Kidney epithelial cell (primary cell): ENCODE data around the gene PERM1. TPM values are rescaled to one million over a fixed set of nuclear protein-coding genes. Genes with fewer than 3 reads are reported as not detected.
A peak's percentile ranks its signal among the peaks of the same experiment; 100 is the strongest.

ENCODE experiments used
- DNase-seq: peaks from one replicate; pipeline ENCODE4 v3.0.0-alpha.2; 2010; ENCODE audit warnings: low read depth
- H3K27me3 ChIP-seq: 2 replicates; pipeline ENCODE4 v1.6.0; 2011; ENCODE audit warnings: low read length; ENCODE audit not compliant: control insufficient read depth, insufficient read depth
- H3K36me3 ChIP-seq: 2 replicates; pipeline ENCODE4 v1.5.1; 2011; ENCODE audit warnings: low read length; ENCODE audit not compliant: control insufficient read depth, insufficient read depth
- H3K4me3 ChIP-seq: 2 replicates; pipeline ENCODE4 v1.5.1; 2011; ENCODE audit warnings: low read depth, mild to moderate bottlenecking, control low read depth, low read length
- total RNA-seq: library from RNA; depleted of rRNA; stranded (reverse); fragments of >200 nt; gene quantifications from 2 replicates; pipeline ENCODE4 v1.2.3, GENCODE V29; 2015
- TF ChIP-seq, protein P1 (sequence below): IDR thresholded peaks from 2 replicates; pipeline ENCODE4 v1.5.1; 2011; ENCODE audit warnings: mild to moderate bottlenecking, moderate library complexity, low read length, control low read depth, inconsistent platforms; ENCODE audit not compliant: insufficient read depth, poor library complexity, severe bottlenecking

PERM1 gene
- total RNA-seq, 1 donor from 2014 or later = not detected

DNA sequence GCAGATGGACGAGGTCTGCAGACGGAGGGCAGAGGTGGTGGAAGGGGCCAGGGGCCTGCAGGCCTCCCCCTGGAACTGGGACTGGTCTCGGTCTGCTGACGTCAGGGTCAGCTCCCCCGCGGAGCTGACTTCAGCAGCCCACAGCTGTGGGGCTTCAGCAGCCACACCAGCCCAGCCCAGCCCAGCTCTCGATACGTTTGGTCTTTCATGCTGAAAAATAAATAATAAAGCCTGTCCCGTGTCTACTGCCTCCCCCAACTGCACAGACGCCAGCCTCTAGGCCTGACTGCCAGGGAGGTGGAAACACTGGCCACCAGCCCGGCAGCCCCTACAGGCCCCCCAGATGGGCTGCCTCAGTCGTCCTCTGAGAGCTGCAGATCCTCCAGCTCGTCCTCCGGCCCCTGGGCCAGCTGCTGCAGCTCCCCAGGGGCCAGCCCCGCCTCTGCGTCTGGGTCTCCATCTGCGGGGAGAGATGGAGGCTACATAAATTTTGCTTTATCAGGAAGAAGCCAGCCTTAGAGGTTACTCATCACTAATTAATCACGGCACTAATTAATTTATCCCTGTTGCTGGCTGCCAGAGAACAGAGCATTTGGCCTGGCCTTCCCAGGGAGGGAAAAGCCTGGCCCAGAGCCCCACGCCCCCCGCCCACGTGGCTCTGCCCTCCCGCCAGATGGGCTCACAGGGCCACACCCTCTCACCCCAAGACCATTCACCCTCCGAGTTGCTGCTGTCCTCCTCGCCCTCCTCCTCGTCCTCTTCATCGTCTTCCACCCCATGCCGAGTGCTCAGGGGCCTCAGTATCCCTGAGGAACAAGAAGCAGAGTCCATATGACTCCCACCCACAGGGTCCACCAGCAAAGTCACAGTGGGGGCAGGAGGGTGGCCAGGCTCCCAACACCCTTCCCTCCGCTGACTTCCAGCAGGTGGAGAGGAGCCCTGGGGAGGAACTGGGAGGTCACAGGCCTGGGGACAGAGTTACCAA lies 37.3 kb downstream of the PERM1 start:
- H3K36me3 ChIP-seq = no peaks in the 10 kb centered on the region
- H3K4me3 ChIP-seq = no peak overlapping the region
- DNase-seq = no peak
- H3K27me3 ChIP-seq = peaks cover 7% of the 10 kb centered on the region
- TF ChIP-seq, protein P1, sequence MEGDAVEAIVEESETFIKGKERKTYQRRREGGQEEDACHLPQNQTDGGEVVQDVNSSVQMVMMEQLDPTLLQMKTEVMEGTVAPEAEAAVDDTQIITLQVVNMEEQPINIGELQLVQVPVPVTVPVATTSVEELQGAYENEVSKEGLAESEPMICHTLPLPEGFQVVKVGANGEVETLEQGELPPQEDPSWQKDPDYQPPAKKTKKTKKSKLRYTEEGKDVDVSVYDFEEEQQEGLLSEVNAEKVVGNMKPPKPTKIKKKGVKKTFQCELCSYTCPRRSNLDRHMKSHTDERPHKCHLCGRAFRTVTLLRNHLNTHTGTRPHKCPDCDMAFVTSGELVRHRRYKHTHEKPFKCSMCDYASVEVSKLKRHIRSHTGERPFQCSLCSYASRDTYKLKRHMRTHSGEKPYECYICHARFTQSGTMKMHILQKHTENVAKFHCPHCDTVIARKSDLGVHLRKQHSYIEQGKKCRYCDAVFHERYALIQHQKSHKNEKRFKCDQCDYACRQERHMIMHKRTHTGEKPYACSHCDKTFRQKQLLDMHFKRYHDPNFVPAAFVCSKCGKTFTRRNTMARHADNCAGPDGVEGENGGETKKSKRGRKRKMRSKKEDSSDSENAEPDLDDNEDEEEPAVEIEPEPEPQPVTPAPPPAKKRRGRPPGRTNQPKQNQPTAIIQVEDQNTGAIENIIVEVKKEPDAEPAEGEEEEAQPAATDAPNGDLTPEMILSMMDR = no peak

DNA sequence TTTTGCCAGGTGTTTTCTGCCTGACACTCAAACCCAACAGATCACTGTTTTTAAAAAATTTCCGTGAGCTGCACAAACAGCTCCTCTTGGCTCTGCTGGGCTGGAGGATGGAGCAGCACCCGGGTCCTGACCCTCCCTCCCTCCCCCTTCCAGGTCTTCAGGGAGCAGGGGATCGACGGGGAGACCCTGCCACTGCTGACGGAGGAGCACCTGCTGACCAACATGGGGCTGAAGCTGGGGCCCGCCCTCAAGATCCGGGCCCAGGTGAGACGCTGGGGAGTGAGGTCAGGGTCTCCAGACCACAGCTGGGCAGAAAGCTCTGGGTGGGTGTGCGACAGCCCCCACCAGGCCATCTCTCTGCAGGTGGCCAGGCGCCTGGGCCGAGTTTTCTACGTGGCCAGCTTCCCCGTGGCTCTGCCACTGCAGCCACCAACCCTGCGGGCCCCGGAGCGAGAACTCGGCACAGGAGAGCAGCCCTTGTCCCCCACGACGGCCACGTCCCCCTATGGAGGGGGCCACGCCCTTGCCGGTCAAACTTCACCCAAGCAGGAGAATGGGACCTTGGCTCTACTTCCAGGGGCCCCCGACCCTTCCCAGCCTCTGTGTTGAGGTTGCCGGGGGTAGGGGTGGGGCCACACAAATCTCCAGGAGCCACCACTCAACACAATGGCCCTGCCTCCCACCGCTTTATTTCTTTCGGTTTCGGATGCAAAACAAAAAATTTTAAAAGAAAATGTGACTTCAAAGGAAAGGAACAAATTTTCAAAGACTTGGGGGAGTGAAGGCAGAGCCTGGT lies 38.1 kb downstream of the PERM1 start:
- Histone ChIP-seq H3K36me3 (no peaks in the 10 kb centered on the region), H3K4me3 (no peak overlapping the region), H3K27me3 (peaks cover 15% of the 10 kb centered on the region)
- DNase-seq = no peak
- TF ChIP-seq, protein P1 = no peak

DNA sequence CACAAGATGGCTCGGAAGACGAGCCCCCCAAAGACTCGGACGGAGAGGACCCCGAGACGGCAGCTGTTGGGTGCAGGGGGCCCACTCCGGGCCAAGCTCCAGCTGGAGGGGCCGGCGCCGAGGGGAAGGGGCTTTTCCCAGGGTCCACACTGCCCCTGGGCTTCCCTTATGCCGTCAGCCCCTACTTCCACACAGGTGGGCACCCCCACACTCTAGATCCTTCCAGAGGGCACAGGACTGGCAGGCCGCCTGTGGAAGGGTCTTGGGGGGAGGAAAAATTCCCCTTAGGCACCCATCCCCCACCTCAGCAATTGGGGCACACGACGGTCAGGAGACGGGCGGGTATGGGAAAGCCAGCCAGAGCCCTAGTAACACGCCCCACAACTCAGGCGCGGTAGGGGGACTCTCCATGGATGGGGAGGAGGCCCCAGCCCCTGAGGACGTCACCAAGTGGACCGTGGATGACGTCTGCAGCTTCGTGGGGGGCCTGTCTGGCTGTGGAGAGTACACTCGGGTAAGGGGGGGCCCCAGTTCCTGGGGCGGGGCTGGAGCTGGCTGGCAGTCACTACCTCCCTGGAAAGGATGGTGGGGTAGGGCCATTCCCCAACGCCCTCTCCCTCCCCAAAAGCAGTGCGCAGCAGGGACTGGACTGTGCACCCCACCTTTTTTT lies 38.9 kb downstream of the PERM1 start:
- no peak for DNase-seq
- Histone ChIP-seq H3K27me3 (peaks cover 18% of the 10 kb centered on the region), H3K4me3 (peak overlapping the region; percentile 36), H3K36me3 (no peaks in the 10 kb centered on the region)
- TF ChIP-seq, protein P1 = no peak

DNA sequence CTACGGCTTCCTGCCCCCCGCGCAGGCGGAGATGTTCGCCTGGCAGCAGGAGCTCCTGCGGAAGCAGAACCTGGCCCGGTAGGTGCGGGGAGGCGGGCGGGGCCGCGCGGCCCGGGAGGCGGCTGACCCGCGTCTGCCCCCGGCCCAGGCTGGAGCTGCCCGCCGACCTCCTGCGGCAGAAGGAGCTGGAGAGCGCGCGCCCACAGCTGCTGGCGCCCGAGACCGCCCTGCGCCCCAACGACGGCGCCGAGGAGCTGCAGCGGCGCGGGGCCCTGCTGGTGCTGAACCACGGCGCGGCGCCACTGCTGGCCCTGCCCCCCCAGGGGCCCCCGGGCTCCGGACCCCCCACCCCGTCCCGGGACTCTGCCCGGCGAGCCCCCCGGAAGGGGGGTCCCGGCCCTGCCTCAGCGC lies 39.5 kb downstream of the PERM1 start:
- H3K27me3 ChIP-seq = peaks cover 23% of the 10 kb centered on the region
- DNase-seq = no peak
- H3K36me3 ChIP-seq = no peaks in the 10 kb centered on the region
- peak overlapping the region; percentile 36 for H3K4me3 ChIP-seq
- TF ChIP-seq, protein P1 = no peak

DNA sequence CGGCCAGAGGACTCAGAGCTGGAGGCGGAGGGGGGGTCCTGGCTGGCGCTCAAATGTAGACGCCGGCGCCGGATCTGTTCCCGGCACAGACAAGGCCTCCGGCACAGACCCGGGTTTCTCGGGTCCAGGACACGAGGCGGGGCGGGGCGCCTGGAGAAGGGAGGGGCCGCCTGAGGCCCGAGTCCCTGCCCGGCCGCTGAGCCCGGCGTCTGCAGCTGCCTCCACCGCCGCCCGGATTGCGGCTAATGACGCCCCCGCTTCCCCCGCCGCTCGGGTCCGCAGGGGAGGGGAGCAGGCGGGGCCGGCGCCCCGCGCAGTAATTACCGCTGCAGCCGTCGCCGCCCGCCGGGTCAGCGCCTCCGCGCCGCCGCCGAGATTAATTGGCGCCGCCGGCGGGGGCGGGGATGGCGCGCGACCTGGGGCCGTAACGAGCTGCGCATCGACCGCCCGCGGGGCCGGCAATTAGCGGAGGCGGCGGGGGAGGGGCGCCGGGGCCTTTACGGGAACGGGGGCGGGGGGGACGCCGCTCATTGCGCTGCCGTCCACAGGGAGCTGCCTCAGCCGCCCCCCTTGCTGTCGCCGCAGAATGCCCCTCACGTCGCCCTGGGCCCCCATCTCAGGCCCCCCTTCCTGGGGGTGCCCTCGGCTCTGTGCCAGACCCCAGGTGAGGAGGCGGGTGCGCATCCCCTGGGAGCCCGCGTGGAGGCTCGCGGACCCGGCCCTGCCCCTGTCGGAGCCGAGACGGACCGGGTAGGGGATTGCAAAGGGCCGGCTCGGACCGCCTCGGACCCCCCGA lies 40.1 kb downstream of the PERM1 start:
- TF ChIP-seq, protein P1 = no peak
- H3K4me3 ChIP-seq = peak overlapping the region; percentile 36
- DNase-seq = no peak
- no peaks in the 10 kb centered on the region for H3K36me3 ChIP-seq
- peaks cover 26% of the 10 kb centered on the region for H3K27me3 ChIP-seq
